TTC549 (cell line): ENCODE results near the gene GNAZ.

Experiments used
- FAIRE-seq: peaks from 2 replicates; lab custom pipeline; 2012; peaks lifted over from hg19 to GRCh38; lab: Jason Lieb, UNC

GNAZ gene

GRCh38 chr22:23064381-23065068 is 5.8 kb upstream of the GNAZ start:
- no peak for FAIRE-seq

- FAIRE-seq: no peak
Observed at GRCh38 chr22:23065069-23065451, 5.3 kb upstream of the GNAZ start.

- no peak for FAIRE-seq
Observed at GRCh38 chr22:23065495-23066122, 4.7 kb upstream of the GNAZ start.

GRCh38 chr22:23066200-23067022 is 3.9 kb upstream of the GNAZ start:
- no peak for FAIRE-seq

GRCh38 chr22:23067023-23067650 is 3.2 kb upstream of the GNAZ start:
- no peak for FAIRE-seq

- FAIRE-seq: no peak
Observed at GRCh38 chr22:23067691-23068090, 2.6 kb upstream of the GNAZ start.

GRCh38 chr22:23068096-23068831 is 2.1 kb upstream of the GNAZ start:
- FAIRE-seq: no peak

- FAIRE-seq: no peak
Observed at GRCh38 chr22:23068832-23069385, 1.4 kb upstream of the GNAZ start.

GRCh38 chr22:23069502-23070357 is 589 bp upstream of the GNAZ start:
- FAIRE-seq: no peak

GRCh38 chr22:23071230-23072076 is 1.1 kb downstream of the GNAZ start:
- no peak for FAIRE-seq

GRCh38 chr22:23072077-23072910 is 2.0 kb downstream of the GNAZ start:
- FAIRE-seq: no peak

GRCh38 chr22:23072911-23073491 is 2.7 kb downstream of the GNAZ start:
- FAIRE-seq: no peak

- no peak for FAIRE-seq
Observed at GRCh38 chr22:23073526-23074229, 3.4 kb downstream of the GNAZ start.

GRCh38 chr22:23074451-23074850 is 4.1 kb downstream of the GNAZ start:
- FAIRE-seq: no peak

GRCh38 chr22:23075050-23075449 is 4.7 kb downstream of the GNAZ start:
- no peak for FAIRE-seq

- no peak for FAIRE-seq
Observed at GRCh38 chr22:23075525-23076216, 5.4 kb downstream of the GNAZ start.

- no peak for FAIRE-seq
Observed at GRCh38 chr22:23076896-23077572, 6.7 kb downstream of the GNAZ start.
